Measurements from ENCODE around the gene IL1RAPL2.
"Not testable (repeated sequence)": the region's sequence is repeated elsewhere in the genome, so short reads cannot be mapped to it uniquely, and the experiment has no call there.

IL1RAPL2 gene

GRCh38 chrX:105038672-105039328 is 472.8 kb downstream of the IL1RAPL2 start:
- DNase-seq, result no peak

- no peak for DNase-seq
Measured at GRCh38 chrX:105050921-105051320, 484.9 kb downstream of the IL1RAPL2 start.

GRCh38 chrX:105051364-105051763 is 485.4 kb downstream of the IL1RAPL2 start:
- no peak for DNase-seq

- no peak for DNase-seq
Measured at GRCh38 chrX:105052926-105053325, 486.9 kb downstream of the IL1RAPL2 start.

GRCh38 chrX:105063743-105064142 is 497.7 kb downstream of the IL1RAPL2 start:
- no peak for DNase-seq

GRCh38 chrX:105098201-105098600 is 532.2 kb downstream of the IL1RAPL2 start:
- no peak for DNase-seq

GRCh38 chrX:105098812-105099211 is 532.8 kb downstream of the IL1RAPL2 start:
- DNase-seq, result no peak

GRCh38 chrX:105101378-105101777 is 535.4 kb downstream of the IL1RAPL2 start:
- no peak for DNase-seq

GRCh38 chrX:105109936-105110335 is 543.9 kb downstream of the IL1RAPL2 start:
- no peak for DNase-seq

- DNase-seq, result no peak
Measured at GRCh38 chrX:105114554-105115130, 548.6 kb downstream of the IL1RAPL2 start.

- not testable (repeated sequence) for DNase-seq
Measured at GRCh38 chrX:105115596-105116320, 549.8 kb downstream of the IL1RAPL2 start.

GRCh38 chrX:105116486-105116885 is 550.5 kb downstream of the IL1RAPL2 start:
- no peak for DNase-seq

- no peak for DNase-seq
Measured at GRCh38 chrX:105117621-105118020, 551.6 kb downstream of the IL1RAPL2 start.

- no peak for DNase-seq
Measured at GRCh38 chrX:105120463-105120862, 554.5 kb downstream of the IL1RAPL2 start.

GRCh38 chrX:105121186-105121585 is 555.2 kb downstream of the IL1RAPL2 start:
- DNase-seq, result no peak

GRCh38 chrX:105126201-105126600 is 560.2 kb downstream of the IL1RAPL2 start:
- no peak for DNase-seq

GRCh38 chrX:105134273-105134672 is 568.3 kb downstream of the IL1RAPL2 start:
- DNase-seq, result no peak

- DNase-seq, result no peak
Measured at GRCh38 chrX:105136786-105137185, 570.8 kb downstream of the IL1RAPL2 start.

GRCh38 chrX:105150036-105150435 is 584.0 kb downstream of the IL1RAPL2 start:
- no peak for DNase-seq

- no peak for DNase-seq
Measured at GRCh38 chrX:105150557-105150956, 584.6 kb downstream of the IL1RAPL2 start.

GRCh38 chrX:105167233-105167632 is 601.2 kb downstream of the IL1RAPL2 start:
- DNase-seq, result no peak

- DNase-seq, result no peak
Measured at GRCh38 chrX:105168577-105168976, 602.6 kb downstream of the IL1RAPL2 start.

- DNase-seq, result no peak
Measured at GRCh38 chrX:105173071-105173470, 607.1 kb downstream of the IL1RAPL2 start.

- no peak for DNase-seq
Measured at GRCh38 chrX:105179644-105180043, 613.6 kb downstream of the IL1RAPL2 start.

Measured in NK-92 treated with Interleukin-12 subunit alpha and Interleukin-12 subunit beta, amount 100 ng/mL, for 24 hours (cell line).